HG02588 (cell line): ENCODE data around the gene ADAMTS5.

Experiments used
- ATAC-seq: cut with Tn5 transposase; IDR thresholded peaks from one replicate; pipeline ENCODE4 v1.9.1; 2021; ENCODE audit warnings: mild to moderate bottlenecking, moderate library complexity; ENCODE audit not compliant: unreplicated experiment

ADAMTS5 gene

GRCh38 chr21:26967062-26967913 lies at the start of gene ADAMTS5:
TSS of gene ADAMTS5 (minus strand) at chr21:26967088. CDS start at chr21:26966391, 697 bp downstream.
- ATAC-seq: no peak

GRCh38 chr21:27001526-27001925 lies 34.6 kb upstream of the ADAMTS5 start:
- no peak for ATAC-seq

DNA sequence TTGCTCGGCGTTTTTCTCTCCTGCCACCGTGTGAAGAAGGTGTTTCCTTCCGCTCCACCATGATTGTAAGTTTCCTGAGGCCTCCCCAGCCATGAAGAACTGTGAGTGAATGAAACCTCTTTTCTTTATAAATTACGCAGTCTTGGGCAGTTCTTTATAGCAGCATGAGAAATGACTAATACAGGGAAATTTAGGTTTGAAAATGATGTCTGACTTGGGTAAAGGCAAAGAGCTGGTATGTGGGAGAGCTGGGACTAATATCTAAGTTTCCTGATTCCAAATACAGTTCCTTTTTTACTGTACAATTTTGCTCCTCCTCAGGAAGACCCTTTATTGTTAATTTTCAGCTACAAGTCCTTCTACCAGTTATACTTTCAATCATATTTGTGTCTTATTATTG lies 16.7 kb upstream of the ADAMTS5 start:
- no peak for ATAC-seq

DNA sequence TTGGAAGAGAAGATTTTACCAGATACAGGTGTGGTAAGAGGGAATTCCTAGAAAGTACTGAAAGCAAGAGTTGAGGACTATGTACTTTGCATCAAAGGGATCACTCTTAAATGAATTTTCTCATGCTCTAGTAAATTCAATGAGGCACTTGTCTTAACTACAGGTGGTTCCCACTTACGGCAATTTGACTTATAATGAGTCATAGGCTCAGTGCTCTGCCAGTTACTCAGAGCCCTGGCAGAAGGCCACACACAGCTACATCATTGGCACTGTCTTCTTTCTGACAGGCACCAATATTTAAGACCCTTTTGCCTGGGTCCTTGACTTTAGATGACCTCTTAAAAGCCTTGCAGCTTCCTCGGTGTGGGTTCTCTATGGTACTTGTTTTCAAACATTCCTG lies 15.9 kb upstream of the ADAMTS5 start:
- ATAC-seq: no peak

- ATAC-seq: no peak
Observed at GRCh38 chr21:26977746-26978145, 10.9 kb upstream of the ADAMTS5 start.

GRCh38 chr21:26973226-26973625 lies 6.3 kb upstream of the ADAMTS5 start:
- no peak for ATAC-seq

GRCh38 chr21:26972192-26972591 lies 5.3 kb upstream of the ADAMTS5 start:
- ATAC-seq: no peak

GRCh38 chr21:26969971-26970725 lies 3.3 kb upstream of the ADAMTS5 start:
- ATAC-seq: no peak

DNA sequence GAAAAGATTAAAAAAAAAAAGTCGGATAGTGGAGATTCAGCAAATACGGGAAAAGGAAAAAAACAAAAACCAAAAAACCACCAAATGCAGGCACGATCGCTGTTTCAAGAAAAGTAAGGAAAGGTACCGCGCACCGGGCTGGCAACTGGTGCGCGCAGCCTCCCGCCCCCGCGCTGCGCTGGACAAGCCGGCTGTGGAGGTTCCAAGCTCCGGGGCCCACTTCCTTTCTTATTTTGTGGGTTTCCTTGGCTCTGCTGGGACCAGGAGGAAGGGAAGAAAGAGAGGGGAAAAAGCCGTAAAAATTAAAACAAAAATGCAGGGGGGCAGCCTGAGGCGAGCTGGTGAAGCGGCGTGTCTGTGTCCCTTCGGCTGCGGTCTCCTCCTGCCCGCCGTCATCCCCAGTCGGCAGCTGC lies 233 bp downstream of the ADAMTS5 start:
- no peak for ATAC-seq

DNA sequence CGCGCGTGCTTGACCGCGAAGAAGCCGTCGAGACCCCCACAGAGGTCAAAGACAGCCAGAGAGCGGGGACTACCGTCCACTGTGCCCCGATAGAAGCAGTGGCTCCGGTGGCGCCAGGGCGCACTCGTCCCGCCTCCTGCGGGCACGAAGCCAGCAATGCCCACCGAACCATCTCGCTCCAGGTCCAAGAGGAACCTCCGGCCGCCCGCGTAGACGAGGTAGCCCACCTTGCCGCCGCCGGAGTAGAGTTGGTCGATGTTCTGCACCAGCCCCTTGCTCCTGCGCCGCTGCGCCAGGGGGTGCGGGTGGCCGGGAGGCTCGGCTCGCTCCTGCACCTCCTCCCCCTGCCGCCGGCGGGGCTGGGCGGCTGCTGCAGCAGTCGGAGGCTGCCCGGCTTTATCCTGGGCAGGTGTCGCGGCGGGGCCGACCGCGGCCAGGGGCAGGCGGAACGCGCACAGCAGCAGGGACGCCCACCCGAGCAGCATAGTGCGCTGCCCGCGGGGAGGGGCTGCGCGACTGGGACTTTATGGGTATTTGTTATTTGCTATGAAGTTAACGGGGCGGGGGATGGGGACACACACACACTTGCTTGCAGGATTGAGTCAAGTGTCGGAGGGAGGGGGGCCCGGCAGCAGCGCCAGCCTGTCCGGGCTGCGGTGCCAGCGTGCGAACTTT lies 844 bp downstream of the ADAMTS5 start:
- no peak for ATAC-seq

DNA sequence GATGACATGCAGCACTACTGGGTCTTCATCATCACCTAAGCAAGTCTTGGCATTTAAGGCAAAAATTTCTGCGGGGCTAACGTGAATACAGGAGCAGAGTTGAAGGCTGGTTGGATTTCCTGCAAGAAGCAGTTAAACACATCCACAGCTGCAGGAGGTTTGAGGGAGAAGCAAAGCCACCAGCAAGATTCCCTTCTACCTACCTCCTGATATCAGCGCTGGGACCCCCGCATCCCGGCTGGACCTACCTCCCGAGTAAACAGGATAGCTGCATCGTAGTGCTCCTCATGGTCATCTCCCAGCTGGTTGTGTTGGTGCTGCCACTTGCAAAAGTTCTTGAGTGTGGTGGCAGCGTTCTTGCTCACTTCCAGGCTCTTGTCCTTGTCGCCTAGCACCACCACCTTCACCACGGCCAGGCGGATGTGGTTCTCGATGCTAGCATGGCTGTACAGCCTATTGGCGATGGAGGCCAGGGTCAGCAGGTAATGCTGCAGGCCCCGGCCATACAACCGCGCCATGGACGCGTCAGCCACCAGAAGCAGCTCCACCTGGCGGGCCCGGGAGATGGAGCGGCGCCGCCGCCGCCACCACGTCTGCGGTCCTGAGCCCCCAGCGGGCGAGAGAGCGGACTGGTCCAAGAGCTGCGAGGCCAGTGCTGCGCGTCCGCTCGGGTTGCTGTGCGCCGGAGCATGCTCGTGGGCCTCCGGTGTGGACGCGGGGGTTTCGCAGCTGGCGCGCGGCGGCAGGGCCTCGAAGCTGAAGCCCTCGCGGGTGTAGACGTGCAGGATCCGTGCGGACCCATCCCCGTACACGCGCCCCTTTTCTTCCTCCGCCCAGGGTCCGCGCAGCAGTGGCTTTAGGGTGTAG lies 1.6 kb downstream of the ADAMTS5 start:
- no peak for ATAC-seq

GRCh38 chr21:26964170-26964778 lies 2.6 kb downstream of the ADAMTS5 start:
- ATAC-seq: no peak

GRCh38 chr21:26962621-26963181 lies 4.2 kb downstream of the ADAMTS5 start:
- ATAC-seq: no peak

- ATAC-seq: no peak
Observed at GRCh38 chr21:26961698-26962097, 5.2 kb downstream of the ADAMTS5 start.

GRCh38 chr21:26958788-26959187 lies 8.1 kb downstream of the ADAMTS5 start:
- no peak for ATAC-seq

GRCh38 chr21:26956813-26957212 lies 10.1 kb downstream of the ADAMTS5 start:
- no peak for ATAC-seq

GRCh38 chr21:26956216-26956615 lies 10.7 kb downstream of the ADAMTS5 start:
- ATAC-seq: no peak

- no peak for ATAC-seq
Observed at GRCh38 chr21:26954662-26955121, 12.2 kb downstream of the ADAMTS5 start.

DNA sequence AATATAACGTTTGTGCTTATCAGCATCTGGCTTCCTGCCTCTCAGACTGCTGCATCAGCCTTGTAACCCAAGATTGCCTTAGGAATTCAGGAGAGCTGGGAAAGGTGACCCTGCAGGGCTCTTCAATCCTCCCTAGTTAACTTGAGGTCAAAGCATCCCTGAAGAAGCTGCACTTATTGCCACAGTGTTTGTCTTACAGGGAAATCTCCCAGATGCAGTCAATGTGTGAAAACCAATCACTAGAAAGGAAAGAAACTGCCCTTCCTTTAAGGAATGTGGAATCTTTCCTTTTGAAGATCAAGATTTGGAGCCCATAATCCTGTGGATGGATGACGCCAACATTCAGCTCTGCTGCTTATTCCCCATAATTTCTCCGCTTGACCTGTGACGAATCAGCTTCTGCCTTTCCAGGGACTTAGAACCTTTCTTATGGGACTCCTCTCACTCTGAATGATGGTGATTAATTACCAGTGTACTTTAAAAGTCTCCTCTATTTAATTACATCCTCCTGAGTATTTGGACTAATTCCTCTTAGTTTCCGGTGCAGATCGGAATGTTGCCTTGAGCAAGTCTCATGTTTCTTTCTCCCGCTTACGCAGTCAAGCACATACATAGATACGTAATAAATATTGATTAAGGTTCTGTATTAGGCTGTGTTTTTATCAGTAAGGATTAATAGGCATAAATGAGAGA lies 14.4 kb downstream of the ADAMTS5 start:
- no peak for ATAC-seq
